Trophoblast cell (in vitro differentiated cells and primary cell): ENCODE results near the gene GABRG3.

Experiments used
- DNase-seq, 2 donors: peaks; one replicate each; pipeline ENCODE4 v3.0.0-alpha.2; 2016
- H2AFZ ChIP-seq: 2 replicates; pipeline ENCODE4 v1.6.1; 2013; ENCODE audit warnings: low read length, moderate library complexity, mild to moderate bottlenecking; ENCODE audit not compliant: insufficient read depth, poor library complexity
- H2AK5ac ChIP-seq: 2 replicates; pipeline ENCODE4 v1.6.1; 2013; ENCODE audit warnings: mild to moderate bottlenecking, low read length
- H2BK120ac ChIP-seq: 2 replicates; pipeline ENCODE4 v1.6.1; 2013; ENCODE audit warnings: low read length, mild to moderate bottlenecking, moderate library complexity; ENCODE audit not compliant: insufficient read depth, poor library complexity
- H2BK12ac ChIP-seq: 2 replicates; pipeline ENCODE4 v1.6.1; 2013; ENCODE audit warnings: mild to moderate bottlenecking, low read length, moderate library complexity
- H2BK5ac ChIP-seq: 2 replicates; pipeline ENCODE4 v1.6.1; 2013; ENCODE audit warnings: low read length, low read depth, moderate library complexity, mild to moderate bottlenecking; ENCODE audit not compliant: poor library complexity
- H3K14ac ChIP-seq: 2 replicates; pipeline ENCODE4 v1.6.1; 2013; ENCODE audit warnings: mild to moderate bottlenecking, low read length
- H3K18ac ChIP-seq: 2 replicates; pipeline ENCODE4 v1.6.1; 2013; ENCODE audit warnings: mild to moderate bottlenecking, low read length
- H3K23ac ChIP-seq: 2 replicates; pipeline ENCODE4 v1.6.1; 2013; ENCODE audit warnings: low read length
- H3K27ac ChIP-seq: 2 replicates; pipeline ENCODE4 v1.5.1; 2013; ENCODE audit warnings: low read depth, mild to moderate bottlenecking, inconsistent platforms, low read length, moderate library complexity
- H3K27me3 ChIP-seq: 2 replicates; pipeline ENCODE4 v1.6.1; 2013; ENCODE audit warnings: inconsistent platforms, mild to moderate bottlenecking, low read length, moderate library complexity; ENCODE audit not compliant: insufficient read depth
- H3K36me3 ChIP-seq, 2 experiments: 1 replicate in 1 of 2; 2 replicates in 1 of 2; pipeline ENCODE4 v1.6.1; 2013; ENCODE audit warnings: low read length in 2 of 2, mild to moderate bottlenecking in 2 of 2, moderate library complexity in 1 of 2; ENCODE audit not compliant: insufficient read depth in 2 of 2, control insufficient read depth in 1 of 2
- H3K4ac ChIP-seq: 2 replicates; pipeline ENCODE4 v1.6.1; 2013; ENCODE audit warnings: low read depth, mild to moderate bottlenecking, low read length, moderate library complexity
- H3K4me1 ChIP-seq, 2 experiments: 1 replicate in 1 of 2; 2 replicates in 1 of 2; pipeline ENCODE4 v1.6.1; 2013; ENCODE audit warnings: low read length in 2 of 2, mild to moderate bottlenecking in 2 of 2, moderate library complexity in 1 of 2; ENCODE audit not compliant: insufficient read depth in 2 of 2, control insufficient read depth in 1 of 2
- H3K4me2 ChIP-seq: 2 replicates; pipeline ENCODE4 v1.6.1; 2013; ENCODE audit warnings: inconsistent platforms, mild to moderate bottlenecking, low read length, moderate library complexity
- H3K4me3 ChIP-seq: 2 replicates; pipeline ENCODE4 v1.5.1; 2013; ENCODE audit warnings: mild to moderate bottlenecking, low read depth, low read length, inconsistent platforms
- H3K79me1 ChIP-seq: one replicate; pipeline ENCODE4 v1.6.1; 2013; ENCODE audit warnings: low read length
- H3K79me2 ChIP-seq: 2 replicates; pipeline ENCODE4 v1.6.1; 2013; ENCODE audit warnings: low read length, mild to moderate bottlenecking; ENCODE audit not compliant: control insufficient read depth, insufficient read depth, poor library complexity
- H3K9ac ChIP-seq: 2 replicates; pipeline ENCODE4 v1.6.1; 2013; ENCODE audit warnings: mild to moderate bottlenecking, low read length
- H3K9me3 ChIP-seq: 2 replicates; pipeline ENCODE4 v1.6.1; 2013; ENCODE audit warnings: low read depth, mild to moderate bottlenecking, control low read depth, inconsistent platforms, low read length; ENCODE audit not compliant: insufficient read depth
- H4K12ac ChIP-seq: 2 replicates; pipeline ENCODE4 v1.6.1; 2013; ENCODE audit warnings: low read depth, mild to moderate bottlenecking, low read length, moderate library complexity
- H4K8ac ChIP-seq: 2 replicates; pipeline ENCODE4 v1.6.1; 2013; ENCODE audit warnings: low read depth, mild to moderate bottlenecking, low read length, moderate library complexity
- H4K91ac ChIP-seq: one replicate; pipeline ENCODE4 v1.6.1; 2013; ENCODE audit warnings: low read depth, mild to moderate bottlenecking, low read length, moderate library complexity
- WGBS: extraction: QIAGEN DNeasy Blood & Tissue Kit; methylation state at CpG from one replicate; pipeline ENCODE4 v1.1.7; 2013; ENCODE audit warnings: missing lambda C conversion rate; ENCODE audit not compliant: insufficient read length, insufficient coverage; ENCODE audit errors: extremely low coverage; 5-methylcytosine and 5-hydroxymethylcytosine counted together

GABRG3 gene

GRCh38 chr15:27121672-27122071 lies 150.7 kb downstream of the GABRG3 start:
- Histone ChIP-seq H3K9ac (no peak overlapping the region), H3K18ac (no peak overlapping the region), H3K4me3 (no peak overlapping the region), H3K27me3 (no peaks in the 10 kb centered on the region), H2AFZ (no peak overlapping the region), H3K23ac (no peak overlapping the region), H4K12ac (no peak overlapping the region), H3K14ac (peak overlapping the region; percentile 87), H4K91ac (peak overlapping the region; percentile 89), H3K4me2 (peak overlapping the region; percentile 9), H3K4ac (no peak overlapping the region), H3K9me3 (no peaks in the 10 kb centered on the region), H2BK12ac (peak overlapping the region; percentile 95), H3K27ac (peak overlapping the region; percentile 99), H2AK5ac (no peak overlapping the region), H3K36me3 (peaks cover 0 to 4% of the 10 kb centered on the region in 2 experiments), H3K79me1 (peaks cover 33% of the 10 kb centered on the region), H4K8ac (no peak overlapping the region), H2BK120ac (peak overlapping the region; percentile 95), H3K4me1 (peaks cover 23 to 32% of the 10 kb centered on the region in 2 experiments), H2BK5ac (peak overlapping the region; percentile 81), H3K79me2 (peaks cover 4% of the 10 kb centered on the region)
- no peak for DNase-seq
- no CpG with 5 or more reads among the region's 2 CpGs for WGBS

GRCh38 chr15:27123291-27123690 lies 152.3 kb downstream of the GABRG3 start:
- Histone ChIP-seq H3K27ac (peak overlapping the region; percentile 86), H4K8ac (peak overlapping the region; percentile 11), H3K23ac (no peak overlapping the region), H2BK120ac (peak overlapping the region; percentile 73), H4K12ac (no peak overlapping the region), H3K4me2 (no peak overlapping the region), H3K4me3 (no peak overlapping the region), H2BK5ac (peak overlapping the region; percentile 60), H3K4ac (peak overlapping the region; percentile 56), H3K9ac (no peak overlapping the region), H3K79me1 (peaks cover 33% of the 10 kb centered on the region), H4K91ac (peak overlapping the region; percentile 84), H3K14ac (peak overlapping the region; percentile 63), H2AK5ac (peak overlapping the region; percentile 6), H2AFZ (no peak overlapping the region), H3K36me3 (peaks cover 0 to 4% of the 10 kb centered on the region in 2 experiments), H3K79me2 (peaks cover 4% of the 10 kb centered on the region), H2BK12ac (peak overlapping the region; percentile 93), H3K4me1 (peaks cover 23 to 32% of the 10 kb centered on the region in 2 experiments), H3K27me3 (no peaks in the 10 kb centered on the region), H3K18ac (peak overlapping the region; percentile 62), H3K9me3 (no peaks in the 10 kb centered on the region)
- no CpG with 5 or more reads among the region's 6 CpGs for WGBS
- DNase-seq = no peak

- Histone ChIP-seq H2BK120ac (peak overlapping the region; percentile 73), H3K9me3 (no peaks in the 10 kb centered on the region), H4K12ac (peak overlapping the region; percentile 14), H3K4ac (peak overlapping the region; percentile 5), H3K18ac (peak overlapping the region; percentile 62), H3K79me2 (peaks cover 4% of the 10 kb centered on the region), H3K79me1 (peaks cover 33% of the 10 kb centered on the region), H2AFZ (no peak overlapping the region), H3K4me3 (no peak overlapping the region), H3K4me2 (no peak overlapping the region), H3K36me3 (peaks cover 0 to 4% of the 10 kb centered on the region in 2 experiments), H3K4me1 (peaks cover 23 to 32% of the 10 kb centered on the region in 2 experiments), H3K14ac (peak overlapping the region; percentile 63), H4K91ac (peak overlapping the region; percentile 84), H2BK5ac (peak overlapping the region; percentile 60), H3K9ac (no peak overlapping the region), H4K8ac (peak overlapping the region; percentile 11), H2BK12ac (peak overlapping the region; percentile 93), H3K27me3 (no peaks in the 10 kb centered on the region), H3K27ac (peak overlapping the region; percentile 86), H2AK5ac (peak overlapping the region; percentile 6), H3K23ac (no peak overlapping the region)
- no peak for DNase-seq
- no CpG with 5 or more reads among the region's 7 CpGs for WGBS
Observed at GRCh38 chr15:27123808-27124207, 152.8 kb downstream of the GABRG3 start.

- no peak for DNase-seq
- no CpG with 5 or more reads among the region's 4 CpGs for WGBS
Observed at GRCh38 chr15:27124287-27124871, 153.4 kb downstream of the GABRG3 start.

More at GRCh38 chr15:27124287-27124871, 153.4 kb downstream of the GABRG3 start:
- peak overlapping the region; percentile 46 for H4K91ac ChIP-seq
- no peak overlapping the region for H3K4me3 ChIP-seq
- no peak overlapping the region for H2AFZ ChIP-seq
- H4K8ac ChIP-seq = peak overlapping the region; percentile 11
- peaks cover 0 to 4% of the 10 kb centered on the region in 2 experiments for H3K36me3 ChIP-seq
- peak overlapping the region; percentile 6 for H2BK120ac ChIP-seq
- no peaks in the 10 kb centered on the region for H3K27me3 ChIP-seq
- no peak overlapping the region for H3K9ac ChIP-seq
- H3K18ac ChIP-seq = no peak overlapping the region
- H3K27ac ChIP-seq = peak overlapping the region; percentile 86
- H2BK12ac ChIP-seq = peak overlapping the region; percentile 10
- H3K9me3 ChIP-seq = no peaks in the 10 kb centered on the region
- H3K79me2 ChIP-seq = peaks cover 4% of the 10 kb centered on the region
- H2BK5ac ChIP-seq = peak overlapping the region; percentile 61
- H3K4me2 ChIP-seq = peak overlapping the region; percentile 21
- H3K4me1 ChIP-seq = peaks cover 23 to 32% of the 10 kb centered on the region in 2 experiments
- H3K79me1 ChIP-seq = peaks cover 32% of the 10 kb centered on the region
- H2AK5ac ChIP-seq = no peak overlapping the region
- no peak overlapping the region for H3K4ac ChIP-seq
- H3K23ac ChIP-seq = no peak overlapping the region
- H4K12ac ChIP-seq = no peak overlapping the region
- H3K14ac ChIP-seq = peak overlapping the region; percentile 16
